Heart left ventricle (tissue), 13 donors: ENCODE measurements around the gene HNRNPAB.

Experiments used
- CTCF ChIP-seq, 12 donors: fragments of 200-600 bp; sonication (generic) in 4 of 12; IDR thresholded peaks; one replicate each; pipeline versions ENCODE4 v1.5.0 to v1.8.0; 2018 to 2022; ENCODE audit warnings: antibody characterized with exemption in 12 of 12, mild to moderate bottlenecking in 5 of 12
- POLR2A ChIP-seq, 2 donors: fragments of 450-650 bp; IDR thresholded peaks; one replicate each; pipeline ENCODE4 v1.6.1; 2017; ENCODE audit warnings: antibody characterized with exemption in 2 of 2, mild to moderate bottlenecking in 2 of 2, moderate library complexity in 2 of 2
- donor health status: ischemic (EF 13 %, LVEDD 7.1; RV severe dilation, severe dysfunction).
- donor health status: DM: no; HTN: yes; CAD: no.
- donor health status: DM: no; HTN: no; CAD: no.
- donor health status: ischemic (EF 25% LVEDD 6.9; RV normal size, moderate dysfunction).
- donor health status: ischemic (EF 25% LVEDD 5.7; RV mildly dilated, moderate dysfunction).
- donor health status: ischemic (EF 35%, LVEDD 5.7; RV mildly dilated, moderate dysfunction).
- donor health status: nonischemic (EF 11% LVEDD 7.7; RV severe dilation, severe dysfunction).
- donor health status: DM: yes; HTN: yes; CAD: no.
- donor health status: PGD.
- donor health status: ischemic (EF 29% LVEDD 5.4; RV normal size, mild dysfunction).
- donor health status: nonischemic (EF 23%, LVEDD 6.1; RV moderate dilation, normal function).

GRCh38 chr5:178235588-178235974 is 31.2 kb downstream of the HNRNPAB start:
- TF ChIP-seq POLR2A (IDR thresholded peaks at IDR 0.05) (no peak), CTCF (IDR thresholded peaks at IDR 0.05) (no peak)
